ENCODE data around the gene KRTAP19-4.
"Not testable (repeated sequence)": the region's sequence is repeated elsewhere in the genome, so short reads cannot be mapped to it uniquely, and the experiment has no call there.

The KRTAP19-4 gene

DNA sequence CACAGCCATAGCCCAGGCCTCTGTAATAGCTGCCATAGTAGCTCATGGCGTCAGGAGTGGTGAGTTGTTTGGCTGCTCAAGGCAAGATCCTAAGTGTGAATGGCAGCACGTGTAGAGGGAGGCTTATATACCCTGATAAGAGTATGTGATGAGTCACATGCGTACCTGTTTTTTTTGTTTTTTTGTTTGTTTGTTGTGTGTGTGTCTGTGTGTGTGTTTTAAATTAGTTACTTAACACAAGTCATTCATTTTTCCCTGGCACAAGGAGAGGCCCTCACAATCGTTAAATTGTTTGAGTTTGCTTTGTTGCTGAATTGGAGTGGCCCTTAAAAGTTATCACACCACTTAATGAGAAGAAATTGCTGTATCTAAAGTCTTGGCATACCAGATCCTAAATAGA lies at the start of gene KRTAP19-4:
Gene KRTAP19-4 (minus strand): TSS at position 101 of the 400 bp plus-strand sequence. CDS start 55 bp downstream, at position 46.
- no peak for DNase-seq
- TF ChIP-seq POLR2A (IDR thresholded peaks at IDR 0.05; ENCODE audit: low read length) (no peak), GATA1 (IDR thresholded peaks at IDR 0.05; ENCODE audit: low read depth, low read length) (no peak)

- no peak for DNase-seq
- no peak for TF ChIP-seq GATA1 (IDR thresholded peaks at IDR 0.05; ENCODE audit: low read depth, low read length)
- TF ChIP-seq POLR2A (IDR thresholded peaks at IDR 0.05; ENCODE audit: low read length), result no peak
Observed at GRCh38 chr21:30541764-30542163, 44.8 kb upstream of the KRTAP19-4 start, which contains the start of gene KRTAP19-6. KRTAP19-6 (minus strand) TSS chr21:30541864; CDS start chr21:30541833, 31 bp downstream.

GRCh38 chr21:30518876-30519275 lies 21.9 kb upstream of the KRTAP19-4 start:
- TF ChIP-seq GATA1 (IDR thresholded peaks at IDR 0.05; ENCODE audit: low read depth, low read length) (no peak), POLR2A (IDR thresholded peaks at IDR 0.05; ENCODE audit: low read length) (no peak)
- no peak for DNase-seq

DNA sequence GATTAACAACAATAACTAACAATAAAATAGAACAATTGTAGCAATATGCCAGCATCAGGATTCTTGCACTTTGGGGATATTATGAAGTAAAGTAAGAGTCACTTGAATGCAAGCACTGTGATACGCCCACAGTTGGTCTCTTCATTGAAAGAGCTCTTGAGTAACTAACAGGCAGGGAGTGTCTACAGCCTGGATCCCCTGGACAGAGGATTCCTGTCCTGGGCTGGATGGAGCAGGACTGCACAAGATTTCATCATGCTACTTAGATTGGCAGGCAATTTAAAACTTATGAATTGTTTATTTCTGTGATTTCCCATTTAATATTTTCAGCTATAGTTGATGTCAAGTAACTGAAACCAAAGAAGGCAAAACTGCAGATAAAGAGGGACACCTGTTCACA lies 18.7 kb upstream of the KRTAP19-4 start:
- no peak for TF ChIP-seq GATA1 (IDR thresholded peaks at IDR 0.05; ENCODE audit: low read depth, low read length)
- TF ChIP-seq POLR2A (IDR thresholded peaks at IDR 0.05; ENCODE audit: low read length), result no peak
- DNase-seq, result no peak

- not testable (repeated sequence) for DNase-seq
Observed at GRCh38 chr21:30505621-30506205, 8.7 kb upstream of the KRTAP19-4 start.

DNA sequence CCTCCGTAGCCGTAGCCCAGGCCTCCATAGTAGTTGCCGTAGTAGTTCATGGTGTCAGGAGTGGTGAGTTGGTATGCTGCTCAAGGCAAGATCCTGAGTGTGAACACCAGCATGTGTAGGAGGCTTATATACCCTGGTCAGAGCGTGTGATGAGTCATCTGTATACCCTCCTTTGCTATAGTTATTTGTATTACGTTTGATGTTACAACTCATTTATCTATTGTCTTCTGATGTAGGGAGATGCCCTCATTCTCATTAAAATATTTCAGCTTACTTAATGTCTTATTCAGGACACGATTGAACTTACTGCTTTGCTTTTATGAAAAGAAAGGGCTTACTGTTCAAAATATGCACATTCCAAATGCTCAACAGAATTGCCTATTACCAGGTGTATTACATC lies 5.1 kb upstream of the KRTAP19-4 start, which contains the start of gene KRTAP19-5:
Gene KRTAP19-5 (minus strand): TSS at position 101 of the 400 bp plus-strand sequence. CDS start 51 bp downstream, at position 50.
- TF ChIP-seq GATA1 (IDR thresholded peaks at IDR 0.05; ENCODE audit: low read depth, low read length), result no peak
- DNase-seq, result no peak

DNA sequence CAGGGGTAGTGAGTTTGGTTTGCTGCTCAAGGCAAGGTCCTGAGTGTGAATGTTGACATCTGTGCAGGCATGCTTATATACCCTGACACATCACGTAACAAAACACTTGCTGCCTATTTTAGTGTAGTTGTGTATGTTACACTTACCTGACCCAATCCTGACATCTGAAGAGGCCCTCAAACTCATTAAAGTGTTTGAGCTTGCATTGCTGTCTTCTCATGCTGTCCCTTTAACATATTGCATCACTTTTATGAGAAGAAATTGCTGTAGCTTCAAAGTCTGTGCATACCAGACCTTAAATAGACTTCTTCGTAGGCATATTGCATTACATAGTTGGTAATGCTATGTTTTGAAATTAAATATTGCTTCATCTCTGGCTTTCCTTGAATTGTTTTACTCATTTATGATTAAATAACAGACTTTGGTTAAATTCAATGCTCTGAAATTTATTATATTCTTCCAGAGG lies 5.0 kb downstream of the KRTAP19-4 start, which contains the start of gene KRTAP19-3:
Gene KRTAP19-3 (minus strand): TSS at position 51 of the 466 bp plus-strand sequence. CDS start 56 bp downstream, outside the sequence.
- no peak for TF ChIP-seq GATA1 (IDR thresholded peaks at IDR 0.05; ENCODE audit: low read depth, low read length)
- no peak for TF ChIP-seq POLR2A (IDR thresholded peaks at IDR 0.05; ENCODE audit: low read length)
- DNase-seq, result no peak

- TF ChIP-seq GATA1 (IDR thresholded peaks at IDR 0.05; ENCODE audit: low read depth, low read length), result no peak
- no peak for TF ChIP-seq POLR2A (IDR thresholded peaks at IDR 0.05; ENCODE audit: low read length)
- no peak for DNase-seq
Observed at GRCh38 chr21:30487336-30487735, 9.6 kb downstream of the KRTAP19-4 start, which contains the start of gene KRTAP19-2. KRTAP19-2 (minus strand) TSS chr21:30487436; CDS start chr21:30487348, 88 bp downstream.

- no peak for DNase-seq
Observed at GRCh38 chr21:30486180-30486579, 10.8 kb downstream of the KRTAP19-4 start.

DNA sequence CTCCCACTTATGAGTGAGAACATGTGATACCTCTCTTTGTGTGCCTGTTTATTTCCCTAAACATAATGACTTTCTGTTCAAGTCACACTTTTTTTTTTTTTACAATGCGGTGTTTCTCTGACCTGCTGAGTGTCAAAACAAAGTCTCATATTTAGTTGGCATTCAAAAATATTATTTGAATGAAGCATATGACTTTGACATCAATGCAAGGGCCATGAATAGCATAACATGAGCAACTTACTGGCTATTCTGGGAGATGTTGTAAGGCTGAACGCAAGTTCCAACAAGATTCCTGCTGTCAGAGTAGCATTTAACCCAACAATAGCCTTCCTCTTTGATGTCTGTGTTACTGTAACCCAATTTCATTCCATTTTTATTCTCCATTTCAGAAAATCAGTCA lies 14.8 kb downstream of the KRTAP19-4 start:
- TF ChIP-seq GATA1 (IDR thresholded peaks at IDR 0.05; ENCODE audit: low read depth, low read length) (no peak), POLR2A (IDR thresholded peaks at IDR 0.05; ENCODE audit: low read length) (no peak)
- DNase-seq, result no peak

More at GRCh38 chr21:30486180-30486579, 10.8 kb downstream of the KRTAP19-4 start:
- TF ChIP-seq GATA1 (IDR thresholded peaks at IDR 0.05; ENCODE audit: low read depth, low read length), result no peak
- TF ChIP-seq POLR2A (IDR thresholded peaks at IDR 0.05; ENCODE audit: low read length), result no peak

DNA sequence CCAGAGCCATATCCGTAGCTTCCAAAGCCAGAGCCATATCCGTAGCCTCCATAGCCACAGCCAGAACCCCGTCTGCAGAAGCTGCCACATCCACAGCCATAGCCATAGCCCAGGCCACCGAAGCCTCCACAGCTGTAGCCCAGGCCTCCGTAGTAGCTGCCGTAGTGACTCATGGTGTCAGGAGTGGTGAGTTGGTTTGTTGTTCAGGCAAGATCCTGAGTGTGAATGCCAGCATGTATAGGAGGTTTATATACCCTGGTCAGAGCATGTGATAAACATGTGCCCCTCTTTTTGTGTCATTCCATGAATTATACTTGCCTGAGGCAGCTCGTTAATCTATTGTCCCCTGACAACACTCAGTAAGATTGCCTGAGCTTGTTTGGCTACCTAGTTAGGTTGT lies 16.8 kb downstream of the KRTAP19-4 start, which contains the start of gene KRTAP19-1:
Gene KRTAP19-1 (minus strand): TSS at position 223 of the 400 bp plus-strand sequence. CDS start 50 bp downstream, at position 173.
- no peak for DNase-seq
- TF ChIP-seq POLR2A (IDR thresholded peaks at IDR 0.05; ENCODE audit: low read length), result no peak
- no peak for TF ChIP-seq GATA1 (IDR thresholded peaks at IDR 0.05; ENCODE audit: low read depth, low read length)

DNA sequence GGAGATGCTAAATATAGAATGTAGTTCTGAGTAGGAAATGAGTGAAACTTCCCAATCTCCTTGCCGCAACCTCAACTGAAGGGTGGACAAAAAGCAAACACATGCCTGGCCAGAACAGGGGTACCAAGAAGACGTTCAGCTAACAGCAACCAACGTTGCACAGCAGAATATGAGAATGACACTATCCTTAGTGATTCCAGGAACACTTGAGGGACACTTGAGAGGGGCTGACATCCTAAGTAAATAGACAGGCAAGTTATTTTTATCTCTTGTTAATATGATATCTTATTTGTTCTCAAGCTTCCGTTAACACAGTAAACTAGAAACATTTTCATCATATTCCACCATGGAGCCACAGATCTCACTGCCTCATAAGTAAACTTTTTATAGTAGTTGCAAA lies 17.7 kb downstream of the KRTAP19-4 start:
- DNase-seq, result no peak
- TF ChIP-seq POLR2A (IDR thresholded peaks at IDR 0.05; ENCODE audit: low read length), result no peak
- no peak for TF ChIP-seq GATA1 (IDR thresholded peaks at IDR 0.05; ENCODE audit: low read depth, low read length)

GRCh38 chr21:30478004-30478403 lies 19.0 kb downstream of the KRTAP19-4 start:
- DNase-seq, result no peak
- TF ChIP-seq GATA1 (IDR thresholded peaks at IDR 0.05; ENCODE audit: low read depth, low read length) (no peak), POLR2A (IDR thresholded peaks at IDR 0.05; ENCODE audit: low read length) (no peak)

DNA sequence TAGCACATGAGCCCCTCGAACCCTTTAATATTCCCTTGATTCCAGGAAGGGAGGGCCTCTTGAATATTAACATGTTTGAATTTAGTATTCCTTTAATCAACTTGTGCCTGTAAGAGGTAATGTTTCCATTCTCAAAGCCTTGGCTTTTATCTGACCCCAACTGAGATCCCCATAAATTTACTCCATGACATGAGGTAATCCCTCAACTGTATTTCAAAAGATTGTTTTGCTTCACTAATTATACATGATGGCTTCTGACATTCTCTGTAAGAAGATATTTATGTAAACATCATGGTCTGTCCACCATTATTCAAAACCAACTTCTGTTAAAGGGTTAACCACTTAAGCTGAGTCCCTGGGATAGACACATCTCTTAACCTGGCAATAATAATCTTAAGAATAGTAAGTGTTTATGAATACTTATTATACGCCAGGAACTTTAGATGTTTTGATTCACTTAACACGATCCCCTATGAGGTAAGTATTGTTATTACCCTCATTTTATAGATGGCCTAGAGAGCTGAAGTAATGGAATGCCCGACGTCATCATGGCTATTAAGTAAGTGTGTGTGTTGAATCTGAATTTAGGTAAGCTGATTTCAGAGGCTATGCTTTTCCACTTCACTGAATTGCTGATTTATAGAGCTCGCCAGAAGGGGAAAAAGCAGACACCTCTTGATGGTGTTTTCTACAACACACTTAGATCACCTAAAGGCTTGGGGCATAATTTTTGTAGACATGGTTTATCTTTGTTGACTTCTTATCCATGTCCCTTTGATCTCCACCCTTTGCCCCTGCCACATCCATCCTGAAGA lies 27.9 kb downstream of the KRTAP19-4 start:
- no peak for DNase-seq
- TF ChIP-seq POLR2A (IDR thresholded peaks at IDR 0.05; ENCODE audit: low read length) (no peak), GATA1 (IDR thresholded peaks at IDR 0.05; ENCODE audit: low read depth, low read length) (no peak)
